GM10248 (cell line): ENCODE data around the gene METRN.
A peak's percentile ranks its signal among the peaks of the same experiment; 100 is the strongest.
"Not testable (repeated sequence)": the region's sequence is repeated elsewhere in the genome, so short reads cannot be mapped to it uniquely, and the experiment has no call there.

ENCODE experiments used
- CTCF ChIA-PET: fragments of 300-600 bp; sonication (Branson Sonifier 250); formaldehyde crosslinking; extraction: SDS; loops from one replicate; lab custom pipeline; 2021; ENCODE audit warnings: antibody characterized with exemption; lab: Yijun Ruan, JAX
- POLR2A ChIA-PET: fragments of 350-650 bp; sonication (Branson Sonifier 250); formaldehyde crosslinking; extraction: SDS; loops from one replicate; lab custom pipeline; 2020; ENCODE audit warnings: antibody characterized with exemption; lab: Yijun Ruan, JAX
- DNase-seq: peaks from one replicate; pipeline ENCODE4 v3.0.0; 2012; ENCODE audit errors: extremely low spot score
- TF ChIP-seq, protein P1 (sequence below): IDR thresholded peaks from 2 replicates; pipeline ENCODE4 v1.5.1; 2012; ENCODE audit warnings: mild to moderate bottlenecking, low read depth; ENCODE audit errors: extremely low read depth, missing control alignments, control extremely low read depth

Gene METRN

DNA sequence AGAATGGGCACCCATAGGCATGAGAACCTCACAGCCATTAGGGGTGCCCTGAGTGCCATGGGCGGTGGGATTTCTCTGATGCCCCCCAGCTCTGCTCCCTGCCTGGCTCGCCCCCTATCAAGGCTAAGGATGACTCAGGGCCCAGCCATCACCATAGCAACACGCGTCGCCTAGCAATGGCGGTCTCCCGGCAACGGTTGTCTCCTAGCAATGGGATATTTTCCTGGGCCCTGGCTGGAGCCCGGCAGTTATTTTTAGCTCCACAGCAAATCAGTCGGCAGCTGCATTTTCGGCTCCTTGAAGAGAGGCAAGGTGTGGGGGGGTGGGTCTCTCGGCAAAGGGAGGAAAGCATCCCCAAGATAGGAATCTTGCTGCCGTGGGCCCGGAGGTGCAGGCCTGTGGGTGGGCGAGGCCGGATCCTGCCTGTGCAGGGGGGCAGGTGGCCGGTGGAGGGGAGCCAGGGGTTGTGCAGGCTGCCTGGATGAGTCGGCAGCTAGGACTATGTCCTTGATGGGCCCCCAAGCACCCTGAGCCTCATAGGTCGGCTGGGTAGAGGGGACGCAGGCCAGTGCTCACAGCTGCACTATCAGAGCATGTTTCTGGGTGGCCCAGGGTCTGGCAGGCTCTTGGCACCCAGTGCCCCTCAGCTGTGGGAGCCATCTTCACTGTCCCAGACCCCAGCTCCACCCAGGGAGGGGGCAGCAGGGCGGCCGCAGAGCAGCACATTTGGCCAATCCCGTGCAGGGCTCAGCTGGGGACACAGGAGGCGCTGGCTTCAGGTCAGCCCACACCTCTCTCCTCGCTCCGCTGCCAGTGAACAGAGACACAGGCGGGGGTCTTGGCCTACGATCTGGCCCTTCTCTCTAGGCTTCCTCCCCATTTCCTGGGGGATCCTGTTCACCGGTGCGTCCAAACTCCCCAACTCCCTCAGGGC lies 5.1 kb upstream of the METRN start:
- DNase-seq = no peak
- POLR2A ChIA-PET = no interaction called here
- TF ChIP-seq, protein P1, sequence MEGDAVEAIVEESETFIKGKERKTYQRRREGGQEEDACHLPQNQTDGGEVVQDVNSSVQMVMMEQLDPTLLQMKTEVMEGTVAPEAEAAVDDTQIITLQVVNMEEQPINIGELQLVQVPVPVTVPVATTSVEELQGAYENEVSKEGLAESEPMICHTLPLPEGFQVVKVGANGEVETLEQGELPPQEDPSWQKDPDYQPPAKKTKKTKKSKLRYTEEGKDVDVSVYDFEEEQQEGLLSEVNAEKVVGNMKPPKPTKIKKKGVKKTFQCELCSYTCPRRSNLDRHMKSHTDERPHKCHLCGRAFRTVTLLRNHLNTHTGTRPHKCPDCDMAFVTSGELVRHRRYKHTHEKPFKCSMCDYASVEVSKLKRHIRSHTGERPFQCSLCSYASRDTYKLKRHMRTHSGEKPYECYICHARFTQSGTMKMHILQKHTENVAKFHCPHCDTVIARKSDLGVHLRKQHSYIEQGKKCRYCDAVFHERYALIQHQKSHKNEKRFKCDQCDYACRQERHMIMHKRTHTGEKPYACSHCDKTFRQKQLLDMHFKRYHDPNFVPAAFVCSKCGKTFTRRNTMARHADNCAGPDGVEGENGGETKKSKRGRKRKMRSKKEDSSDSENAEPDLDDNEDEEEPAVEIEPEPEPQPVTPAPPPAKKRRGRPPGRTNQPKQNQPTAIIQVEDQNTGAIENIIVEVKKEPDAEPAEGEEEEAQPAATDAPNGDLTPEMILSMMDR = no peak
- CTCF ChIA-PET = interaction anchor here (1.9 to 8.3 kb wide), 3 partner anchors 14 to 348 kb away, joined by 6 to 169 read pairs (median 59); partner anchors contain the start of genes ANTKMT, CCDC78, CHTF18 and HAGHL

DNA sequence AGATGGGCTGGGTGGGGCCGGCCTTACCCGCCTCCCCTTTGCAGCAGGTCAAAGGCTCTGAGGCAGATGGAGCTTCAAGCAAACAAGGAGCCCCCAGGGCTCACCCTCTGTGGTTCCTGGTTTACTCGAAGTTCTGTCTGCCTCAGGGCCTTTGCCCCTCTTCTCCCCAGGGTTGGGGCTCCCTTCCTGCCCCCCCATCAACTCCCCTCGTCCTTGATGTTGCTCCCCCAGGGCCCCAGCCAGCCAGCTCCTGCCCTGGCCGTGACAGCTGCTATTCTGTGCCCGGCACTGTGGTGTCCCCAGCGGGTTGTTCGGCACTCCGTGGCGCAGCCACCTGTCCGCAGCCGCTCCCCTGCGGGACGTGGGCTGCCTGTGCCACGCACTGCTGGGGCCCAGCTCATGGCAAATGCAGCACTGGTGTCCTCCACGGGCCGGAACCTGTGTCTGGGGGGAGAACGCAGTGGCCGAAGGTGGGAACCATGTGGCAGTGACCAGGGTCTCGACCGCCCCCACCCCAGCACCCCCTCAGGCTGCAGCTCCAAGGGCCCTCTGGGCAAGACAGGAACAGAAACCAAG lies 4.3 kb upstream of the METRN start:
- TF ChIP-seq, protein P1 = no peak
- ChIA-PET CTCF (interaction anchor here (1.9 to 8.3 kb wide), 4 partner anchors 13 to 347 kb away, joined by 6 to 169 read pairs (median 34); partner anchors contain the start of genes ANTKMT, CCDC78, CHTF18 and HAGHL), POLR2A (interaction anchor here (0.5 kb wide), 1 partner anchor 375 kb away, joined by 3 read pairs; no protein-coding TSS in a partner anchor)
- no peak for DNase-seq

DNA sequence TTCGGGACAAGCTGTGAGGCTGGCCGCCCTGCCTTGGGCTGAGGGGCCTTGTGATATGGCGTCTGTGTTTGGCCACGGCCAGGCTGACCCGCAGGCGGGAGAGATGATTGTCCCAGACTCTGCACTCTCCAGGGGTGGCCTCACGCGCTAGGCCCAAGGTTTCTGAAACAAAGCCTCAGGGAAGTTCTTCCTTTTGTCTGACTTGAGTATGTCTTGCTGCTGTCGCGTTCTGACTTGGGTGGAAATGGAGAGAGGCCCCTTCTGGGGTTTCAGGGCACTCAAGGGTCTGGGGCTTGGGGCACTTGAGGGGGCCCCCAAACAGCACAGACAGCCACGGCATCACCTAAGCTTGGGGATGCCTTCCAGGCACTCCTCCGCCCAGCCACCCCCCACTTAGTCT lies 3.8 kb upstream of the METRN start:
- POLR2A ChIA-PET = no interaction called here
- no peak for DNase-seq
- TF ChIP-seq, protein P1 = no peak
- CTCF ChIA-PET = interaction anchor here (1.9 to 8.3 kb wide), 4 partner anchors 12 to 346 kb away, joined by 6 to 169 read pairs (median 34); partner anchors contain the start of genes ANTKMT, CCDC78, CHTF18 and HAGHL

DNA sequence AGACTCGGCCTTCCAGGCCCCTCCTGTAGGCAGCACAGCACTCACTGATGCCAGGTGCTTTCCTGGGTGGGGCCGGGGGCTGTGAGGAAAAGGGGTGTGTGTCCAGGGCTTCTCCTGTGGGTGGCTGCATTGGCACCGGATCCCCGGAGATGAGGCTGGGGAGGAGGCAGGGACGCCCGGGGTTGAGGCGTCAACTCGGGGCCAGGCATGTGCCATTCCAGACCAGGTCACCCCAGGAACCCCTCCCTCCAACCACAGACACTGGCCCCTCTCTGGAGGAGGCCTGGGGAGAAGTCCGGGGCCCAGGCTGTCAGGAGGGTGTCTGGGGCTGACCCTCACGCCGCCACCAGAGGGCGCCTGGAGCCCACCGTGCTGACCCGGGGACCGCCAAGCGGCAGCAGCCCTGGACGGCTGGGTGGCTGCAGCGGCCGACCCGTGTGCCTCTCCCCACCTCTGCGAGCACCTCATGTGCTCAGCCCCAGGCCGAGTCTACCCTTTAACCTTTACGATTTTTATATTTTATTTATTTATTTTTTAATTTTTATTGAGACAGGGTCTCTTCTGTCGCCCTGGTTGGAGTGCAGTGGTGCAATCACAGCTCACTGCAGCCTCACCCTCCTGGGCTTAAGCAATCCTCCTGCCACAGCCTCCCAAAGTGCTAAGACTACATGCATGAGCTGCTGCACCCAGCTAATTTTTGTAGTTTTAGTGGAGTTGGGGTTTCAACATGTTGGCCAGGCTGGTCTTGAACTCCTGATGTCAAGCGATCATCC lies 3.2 kb upstream of the METRN start:
- ChIA-PET POLR2A (no interaction called here), CTCF (interaction anchor here (0.7 to 8.3 kb wide), 21 partner anchors 9 to 485 kb away, joined by 3 to 169 read pairs (median 4); partner anchors contain the start of genes ANTKMT, CCDC78, CHTF18 and CIAO3)
- TF ChIP-seq, protein P1 = peak; percentile 91
- DNase-seq = peak; percentile 91

DNA sequence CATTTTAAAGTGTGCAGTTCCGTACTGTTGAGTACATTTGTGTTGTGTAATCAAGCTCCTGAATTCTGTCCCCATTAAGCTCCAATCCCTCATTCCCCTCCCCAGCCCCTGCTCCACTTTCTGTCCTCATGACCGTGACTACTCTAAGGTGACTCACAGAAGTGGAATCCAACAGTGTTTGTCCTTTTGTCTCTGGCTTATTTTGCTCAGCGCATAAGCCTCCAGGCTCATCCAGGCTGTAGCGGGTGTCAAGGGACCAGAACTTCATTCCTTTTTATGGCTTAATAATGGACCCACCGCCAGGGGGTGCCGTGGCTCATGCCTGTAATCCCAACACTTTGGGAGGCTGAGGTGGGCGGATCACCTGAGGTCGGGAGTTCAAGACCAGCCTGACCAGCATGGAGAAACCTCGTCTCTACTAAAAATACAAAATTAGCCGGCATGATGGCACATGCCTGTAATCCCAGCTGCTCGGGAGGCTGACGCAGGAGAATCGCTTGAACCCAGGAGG lies 2.1 kb upstream of the METRN start:
- TF ChIP-seq, protein P1 = peak; percentile 28
- POLR2A ChIA-PET, DNase-seq: not testable (repeated sequence)
- CTCF ChIA-PET = interaction anchor here (0.7 to 8.3 kb wide), 20 partner anchors 10 to 484 kb away, joined by 3 to 169 read pairs (median 4); partner anchors contain the start of genes ANTKMT, CCDC78, CHTF18 and CIAO3

DNA sequence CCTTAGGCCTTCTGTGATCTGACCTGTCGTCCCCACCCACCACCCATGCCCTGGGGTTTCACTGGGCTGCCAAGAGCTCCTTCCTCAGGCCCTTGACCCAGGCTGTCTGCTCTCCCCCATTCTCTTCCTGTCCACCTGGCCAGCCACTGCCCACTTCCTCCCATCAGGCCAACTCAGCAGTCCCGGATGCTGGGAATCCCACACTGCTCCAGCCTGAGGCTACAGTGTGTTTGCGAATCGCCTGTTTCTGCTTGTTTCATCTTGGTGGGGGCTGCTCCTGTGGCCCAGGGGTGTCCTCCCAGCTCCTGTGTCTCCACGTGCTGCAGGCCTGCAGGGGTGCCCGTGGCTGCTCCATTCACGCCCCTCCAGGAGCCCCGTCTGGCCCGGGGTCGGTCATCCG lies 839 bp upstream of the METRN start:
- ChIA-PET POLR2A (no interaction called here), CTCF (interaction anchor here (1.4 to 8.3 kb wide), 5 partner anchors 9 to 70 kb away, joined by 3 to 169 read pairs (median 6); partner anchors contain the start of genes ANTKMT, CCDC78, CHTF18 and CIAO3)
- no peak for DNase-seq
- TF ChIP-seq, protein P1 = no peak
